HepG2 (cell line): ENCODE measurements around the gene DLX4. TPM values are rescaled to one million over a fixed set of nuclear protein-coding genes. Genes with fewer than 3 reads are reported as not detected.

Experiments
- ATAC-seq: fragments of 200-7000 bp; cut with Tn5 transposase; 3 replicates; pipeline ENCODE4 v1.9.1; 2020; ENCODE audit warnings: mild to moderate bottlenecking, moderate library complexity
- BruUV-seq: library from RNA; stranded (reverse); fragments of 400-500 nt; replicated peaks from 2 replicates; lab custom pipeline; 2021; lab: Mats Ljungman, UMichigan
- CTCF ChIA-PET: fragments of 300-600 bp; formaldehyde crosslinking; extraction: SDS; loops from one replicate; lab custom pipeline; 2021; ENCODE audit warnings: low total read pairs, inconsistent platforms, low intra/inter-chr PET ratio; lab: Yijun Ruan, JAX
- POLR2A ChIA-PET: fragments of 350-600 bp; sonication (Branson Sonifier 250); formaldehyde crosslinking; loops from one replicate; lab custom pipeline; 2020; ENCODE audit warnings: antibody characterized with exemption, inconsistent platforms; lab: Yijun Ruan, JAX
- DNase-seq: peaks from one replicate; pipeline ENCODE4 v3.0.0-alpha.2; 2015; ENCODE audit warnings: low spot score
- FAIRE-seq: peaks from 3 replicates; lab custom pipeline; 2011; peaks lifted over from hg19 to GRCh38; lab: Jason Lieb, UNC
- H2AFZ ChIP-seq: one replicate; pipeline ENCODE4 v1.6.1; 2011; ENCODE audit warnings: low read length, inconsistent platforms
- H3K27ac ChIP-seq: fragments of 300-600 bp; 3 replicates; pipeline ENCODE4 v1.8.0; 2011; ENCODE audit warnings: mixed run types, mild to moderate bottlenecking, mixed read lengths, low read length, inconsistent platforms; ENCODE audit not compliant: insufficient read depth; ENCODE audit errors: extremely low read length
- H3K27me3 ChIP-seq, 2 experiments: fragments of 200-600 bp in 1 of 2; 2 replicates in 1 of 2; 3 replicates in 1 of 2; pipeline versions ENCODE4 v1.6.0 to v1.8.0; 2011; ENCODE audit warnings: low read length in 2 of 2, mild to moderate bottlenecking in 2 of 2, moderate library complexity in 2 of 2, inconsistent platforms in 1 of 2; ENCODE audit not compliant: insufficient read depth in 2 of 2, control insufficient read depth in 1 of 2
- H3K36me3 ChIP-seq, 2 experiments: fragments of 200-600 bp in 1 of 2; replicated peaks in 1 of 2; 2 replicates in 1 of 2; 3 replicates in 1 of 2; pipeline versions ENCODE4 v1.5.1 to v1.8.0; 2011; ENCODE audit warnings: low read length in 2 of 2, inconsistent platforms in 1 of 2; ENCODE audit not compliant: insufficient read depth in 2 of 2, control insufficient read depth in 1 of 2
- H3K4me1 ChIP-seq: 2 replicates; pipeline ENCODE4 v1.5.1; 2012; ENCODE audit warnings: low read length, inconsistent platforms; ENCODE audit not compliant: insufficient read depth
- H3K4me2 ChIP-seq: 2 replicates; pipeline ENCODE4 v1.6.0; 2011; ENCODE audit warnings: low read depth, low read length, inconsistent platforms
- H3K4me3 ChIP-seq, 3 experiments: fragments of 200-600 bp in 1 of 3; sonication (generic), shearing (Covaris generic) in 1 of 3; replicated peaks in 1 of 3; 2 replicates each; pipeline ENCODE4 v1.5.1; 2011 to 2016; ENCODE audit warnings: low read length in 3 of 3, inconsistent platforms in 2 of 3, low read depth in 2 of 3, mild to moderate bottlenecking in 2 of 3, control low read depth in 1 of 3, mixed read lengths in 1 of 3; ENCODE audit not compliant: insufficient read depth in 1 of 3
- H3K79me2 ChIP-seq: one replicate; pipeline ENCODE4 v1.6.1; 2011; ENCODE audit warnings: low read length, inconsistent platforms; ENCODE audit not compliant: insufficient read depth
- H3K9ac ChIP-seq: 2 replicates; pipeline ENCODE4 v1.6.0; 2011; ENCODE audit warnings: mild to moderate bottlenecking, low read depth, low read length, inconsistent platforms; ENCODE audit not compliant: insufficient read depth
- H3K9me3 ChIP-seq: 2 replicates; pipeline ENCODE4 v1.5.1; 2012; ENCODE audit warnings: mild to moderate bottlenecking, low read length
- H4K20me1 ChIP-seq: 2 replicates; pipeline ENCODE4 v1.6.0; 2011; ENCODE audit warnings: inconsistent platforms, mild to moderate bottlenecking, low read length, moderate library complexity; ENCODE audit not compliant: insufficient read depth
- HNRNPLL ChIP-seq: fragments of 200-400 bp; formaldehyde crosslinking; IDR thresholded peaks from 2 replicates; pipeline ENCODE4 v1.6.1; 2017; ENCODE audit warnings: mild to moderate bottlenecking, low read depth, low read length; ENCODE audit not compliant: poor library complexity, severe bottlenecking
- ZBTB38 ChIP-seq: sonication (generic); formaldehyde crosslinking; IDR thresholded peaks from 2 replicates; pipeline ENCODE4 v1.5.1; 2020; ENCODE audit warnings: mild to moderate bottlenecking, missing genetic modification reagents
- ZNF253 ChIP-seq: sonication (generic); formaldehyde crosslinking; IDR thresholded peaks from 2 replicates; pipeline ENCODE4 v1.8.0; 2022; ENCODE audit warnings: mild to moderate bottlenecking, missing genetic modification reagents, borderline replicate concordance
- WGBS: methylation state at CpG from one replicate; pipeline ENCODE4 v1.1.6; 2017; ENCODE audit warnings: low lambda C conversion rate; 5-methylcytosine and 5-hydroxymethylcytosine counted together
- in situ Hi-C: cut with HindIII; loops from 2 replicates; pipeline ENCODE4 v1.10.0; 2017; ENCODE audit warnings: low pct_unique_long_range_greater_than_20kb; ENCODE audit not compliant: extremely low pct_ligation_motif_present
- intact Hi-C: fragments of 100-400 bp; cut with micrococcal nuclease; formaldehyde crosslinking; loops from one replicate; pipeline ENCODE4 v1.10.0; 2022; ENCODE audit not compliant: unreplicated experiment
- polyA plus RNA-seq, 8 experiments: library from polyadenylated mRNA; depleted of rRNA in 3 of 8; stranded (reverse) in 7 of 8; unstranded in 1 of 8; fragments of >200 nt; fragmentation: Illumina TruSeq in 4 of 8; extraction: Trizol in 4 of 8; gene quantifications; 2 replicates each; pipeline versions ENCODE4 v1.2.1 to v1.2.3, GENCODE V29; 2011 to 2016; ENCODE audit warnings: low read depth in 4 of 8, missing spikeins in 1 of 8, mixed read lengths in 1 of 8; ENCODE audit not compliant: insufficient read depth in 1 of 8
- total RNA-seq, 5 experiments: library from RNA; depleted of rRNA; stranded (reverse); fragments of >200 nt; fragmentation: Illumina TruSeq; extraction: Trizol; gene quantifications; 2 replicates each; pipeline ENCODE4 v1.2.3, GENCODE V29; 2016; ENCODE audit warnings: low read depth in 1 of 5
- TF ChIP-seq, protein P1 (sequence below): sonication (generic); formaldehyde crosslinking; IDR thresholded peaks from 2 replicates; pipeline ENCODE4 v1.4.0; 2020; ENCODE audit warnings: mild to moderate bottlenecking, missing genetic modification reagents
- TF ChIP-seq, protein P2 (sequence below): sonication (generic); formaldehyde crosslinking; IDR thresholded peaks from 2 replicates; pipeline ENCODE4 v1.9.0; 2022; ENCODE audit warnings: missing genetic modification reagents, mild to moderate bottlenecking, borderline replicate concordance
- TF ChIP-seq, protein P3 (sequence below): sonication (generic); formaldehyde crosslinking; IDR thresholded peaks from 2 replicates; pipeline ENCODE4 v1.5.1; 2020; ENCODE audit warnings: mild to moderate bottlenecking, missing genetic modification reagents, moderate library complexity
- TF ChIP-seq, protein P4 (sequence below): sonication (generic); formaldehyde crosslinking; IDR thresholded peaks from 2 replicates; pipeline ENCODE4 v1.5.0; 2020; ENCODE audit warnings: mild to moderate bottlenecking, missing genetic modification reagents, moderate library complexity

Gene DLX4
- total and polyA plus RNA-seq, 2 of the 13 experiments (the other 11 are each of a cell fraction or from before 2014, with no cell fraction given), result 0.55 to 2.3 TPM

DNA sequence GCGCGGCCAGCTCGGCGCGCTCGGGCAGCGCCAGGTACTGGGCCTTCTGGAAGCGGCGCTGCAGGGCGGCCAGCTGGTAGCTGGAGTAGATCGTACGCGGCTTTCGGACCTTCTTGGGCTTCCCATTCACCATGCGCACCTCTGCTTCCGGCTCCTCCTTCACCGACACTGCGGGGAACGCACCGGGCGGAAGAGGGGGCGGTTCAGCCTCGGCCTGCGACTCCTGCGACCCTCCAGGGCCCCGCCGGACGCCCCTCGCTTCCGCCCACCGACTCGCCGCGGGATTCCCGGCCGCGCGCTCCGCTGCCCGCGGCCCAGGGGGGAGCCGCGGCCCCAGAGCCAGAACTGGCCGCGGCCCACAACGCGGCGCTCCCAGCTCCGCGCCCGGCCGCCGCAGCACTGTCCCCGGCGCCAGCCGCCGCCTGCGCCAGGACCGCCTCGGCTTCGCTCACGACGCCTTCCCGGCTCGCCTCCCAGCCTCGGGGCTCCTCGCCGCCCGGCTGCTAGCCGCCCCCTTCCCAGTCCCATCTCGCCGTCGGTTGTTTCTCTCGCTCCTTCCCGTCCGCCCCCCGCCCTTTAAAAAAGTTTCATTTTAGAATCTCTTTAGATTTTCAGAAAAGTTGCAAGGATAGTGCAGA, 24.6 kb downstream of the DLX4 start (continued):
- TF ChIP-seq, protein P1, sequence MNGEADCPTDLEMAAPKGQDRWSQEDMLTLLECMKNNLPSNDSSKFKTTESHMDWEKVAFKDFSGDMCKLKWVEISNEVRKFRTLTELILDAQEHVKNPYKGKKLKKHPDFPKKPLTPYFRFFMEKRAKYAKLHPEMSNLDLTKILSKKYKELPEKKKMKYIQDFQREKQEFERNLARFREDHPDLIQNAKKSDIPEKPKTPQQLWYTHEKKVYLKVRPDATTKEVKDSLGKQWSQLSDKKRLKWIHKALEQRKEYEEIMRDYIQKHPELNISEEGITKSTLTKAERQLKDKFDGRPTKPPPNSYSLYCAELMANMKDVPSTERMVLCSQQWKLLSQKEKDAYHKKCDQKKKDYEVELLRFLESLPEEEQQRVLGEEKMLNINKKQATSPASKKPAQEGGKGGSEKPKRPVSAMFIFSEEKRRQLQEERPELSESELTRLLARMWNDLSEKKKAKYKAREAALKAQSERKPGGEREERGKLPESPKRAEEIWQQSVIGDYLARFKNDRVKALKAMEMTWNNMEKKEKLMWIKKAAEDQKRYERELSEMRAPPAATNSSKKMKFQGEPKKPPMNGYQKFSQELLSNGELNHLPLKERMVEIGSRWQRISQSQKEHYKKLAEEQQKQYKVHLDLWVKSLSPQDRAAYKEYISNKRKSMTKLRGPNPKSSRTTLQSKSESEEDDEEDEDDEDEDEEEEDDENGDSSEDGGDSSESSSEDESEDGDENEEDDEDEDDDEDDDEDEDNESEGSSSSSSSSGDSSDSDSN, result peak; percentile 70
- TF ChIP-seq, protein P2, sequence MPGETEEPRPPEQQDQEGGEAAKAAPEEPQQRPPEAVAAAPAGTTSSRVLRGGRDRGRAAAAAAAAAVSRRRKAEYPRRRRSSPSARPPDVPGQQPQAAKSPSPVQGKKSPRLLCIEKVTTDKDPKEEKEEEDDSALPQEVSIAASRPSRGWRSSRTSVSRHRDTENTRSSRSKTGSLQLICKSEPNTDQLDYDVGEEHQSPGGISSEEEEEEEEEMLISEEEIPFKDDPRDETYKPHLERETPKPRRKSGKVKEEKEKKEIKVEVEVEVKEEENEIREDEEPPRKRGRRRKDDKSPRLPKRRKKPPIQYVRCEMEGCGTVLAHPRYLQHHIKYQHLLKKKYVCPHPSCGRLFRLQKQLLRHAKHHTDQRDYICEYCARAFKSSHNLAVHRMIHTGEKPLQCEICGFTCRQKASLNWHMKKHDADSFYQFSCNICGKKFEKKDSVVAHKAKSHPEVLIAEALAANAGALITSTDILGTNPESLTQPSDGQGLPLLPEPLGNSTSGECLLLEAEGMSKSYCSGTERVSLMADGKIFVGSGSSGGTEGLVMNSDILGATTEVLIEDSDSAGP, result peak; percentile 51; the same call in 1 of the 2 replicates

DNA sequence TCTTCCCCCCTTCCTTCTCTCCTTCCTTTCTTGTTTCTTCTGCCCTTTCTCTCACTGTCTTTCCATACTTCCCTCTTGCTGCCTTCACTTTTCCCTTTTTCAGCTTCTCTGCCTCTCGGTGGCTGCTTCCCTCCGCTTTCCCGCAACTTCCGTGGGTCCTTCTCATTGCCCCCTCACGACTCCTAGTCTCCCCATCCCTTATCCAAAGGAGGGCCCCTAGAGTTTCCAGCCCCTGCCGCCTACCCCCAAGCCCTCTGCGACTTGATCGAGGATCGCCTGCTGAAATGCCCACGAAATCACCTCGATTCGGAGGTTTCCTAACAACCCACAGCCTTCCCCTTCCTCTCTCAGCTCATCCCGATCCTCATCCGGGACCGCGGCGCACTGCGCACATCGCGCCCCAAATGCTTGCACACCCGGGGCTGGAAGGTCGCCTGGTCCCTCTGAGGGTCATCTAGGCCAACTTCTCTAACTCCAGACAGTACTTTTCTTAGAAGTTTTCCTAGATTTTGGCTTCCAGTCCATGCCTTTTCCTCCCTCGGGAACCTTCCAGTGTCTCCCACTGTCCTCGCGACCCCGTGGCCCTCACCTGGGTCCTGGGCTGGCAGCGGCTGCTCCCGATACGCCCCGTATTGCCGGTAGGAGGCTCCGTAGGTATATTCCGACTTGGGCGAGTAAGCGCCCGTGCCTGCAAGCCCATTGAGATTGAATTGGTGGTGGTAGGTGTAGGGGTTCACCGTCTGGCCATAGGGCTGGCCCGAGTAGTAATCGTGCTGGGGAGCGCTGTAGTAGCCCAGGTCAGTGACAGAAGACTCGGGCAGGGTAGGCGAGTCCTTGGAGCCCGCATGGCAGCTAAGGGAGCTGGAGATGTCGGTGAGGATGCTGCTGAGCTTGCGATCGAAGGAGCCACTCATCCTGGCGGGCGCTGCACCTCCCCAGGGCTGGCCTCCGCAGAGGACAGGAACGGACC, 25.4 kb downstream of the DLX4 start:
- FAIRE-seq (no peak), ATAC-seq (peak; percentile 7; the same call in 2 of the 3 replicates), DNase-seq (no peak)
- no TSS peak for BruUV-seq
- H3K79me2 ChIP-seq, result no peaks in the 10 kb centered on the region
- ChIA-PET CTCF (interaction anchor here (0.8 to 7.9 kb wide), 3 partner anchors 95 to 133 kb away, joined by 4 to 284 read pairs (median 49); no protein-coding TSS in a partner anchor), POLR2A (interaction anchor here (0.5 kb wide), 1 partner anchor 132 kb away, joined by 3 read pairs; no protein-coding TSS in a partner anchor)
- WGBS, result 34% methylated on average over 50 of the region's 50 CpGs
- in situ Hi-C loops, result loop anchor here (5.0 kb wide), 5 partner anchors 42 to 427 kb away; partner anchors contain the start of gene SLC35B1
- no peak overlapping the region for H2AFZ ChIP-seq
- no peak overlapping the region for H3K27ac ChIP-seq
- peaks cover 29 to 80% of the 10 kb centered on the region in 2 experiments for H3K27me3 ChIP-seq
- H3K36me3 ChIP-seq, result no peaks in the 10 kb centered on the region
- peak overlapping the region; percentile 72; the same call in 1 of the 2 replicates for H3K4me2 ChIP-seq
- H4K20me1 ChIP-seq, result no peaks in the 10 kb centered on the region
- peaks cover 49% of the 10 kb centered on the region for H3K4me1 ChIP-seq
- intact Hi-C loops, result loop anchor here (5.0 kb wide), 3 partner anchors 42 to 427 kb away; partner anchors contain the start of gene SLC35B1
- H3K9me3 ChIP-seq, result no peaks in the 10 kb centered on the region
- peak overlapping the region in 1 of 3 experiments; percentile 73; a peak in 1 of 6 replicates for H3K4me3 ChIP-seq
- no peak overlapping the region for H3K9ac ChIP-seq
- peak; percentile 25 for TF ChIP-seq HNRNPLL
- 0 out of 2 replicates have a peak, but pooled peaks have one; percentile 29 for TF ChIP-seq ZNF253 (CRISPR knock-in tag)
- TF ChIP-seq, protein P3, sequence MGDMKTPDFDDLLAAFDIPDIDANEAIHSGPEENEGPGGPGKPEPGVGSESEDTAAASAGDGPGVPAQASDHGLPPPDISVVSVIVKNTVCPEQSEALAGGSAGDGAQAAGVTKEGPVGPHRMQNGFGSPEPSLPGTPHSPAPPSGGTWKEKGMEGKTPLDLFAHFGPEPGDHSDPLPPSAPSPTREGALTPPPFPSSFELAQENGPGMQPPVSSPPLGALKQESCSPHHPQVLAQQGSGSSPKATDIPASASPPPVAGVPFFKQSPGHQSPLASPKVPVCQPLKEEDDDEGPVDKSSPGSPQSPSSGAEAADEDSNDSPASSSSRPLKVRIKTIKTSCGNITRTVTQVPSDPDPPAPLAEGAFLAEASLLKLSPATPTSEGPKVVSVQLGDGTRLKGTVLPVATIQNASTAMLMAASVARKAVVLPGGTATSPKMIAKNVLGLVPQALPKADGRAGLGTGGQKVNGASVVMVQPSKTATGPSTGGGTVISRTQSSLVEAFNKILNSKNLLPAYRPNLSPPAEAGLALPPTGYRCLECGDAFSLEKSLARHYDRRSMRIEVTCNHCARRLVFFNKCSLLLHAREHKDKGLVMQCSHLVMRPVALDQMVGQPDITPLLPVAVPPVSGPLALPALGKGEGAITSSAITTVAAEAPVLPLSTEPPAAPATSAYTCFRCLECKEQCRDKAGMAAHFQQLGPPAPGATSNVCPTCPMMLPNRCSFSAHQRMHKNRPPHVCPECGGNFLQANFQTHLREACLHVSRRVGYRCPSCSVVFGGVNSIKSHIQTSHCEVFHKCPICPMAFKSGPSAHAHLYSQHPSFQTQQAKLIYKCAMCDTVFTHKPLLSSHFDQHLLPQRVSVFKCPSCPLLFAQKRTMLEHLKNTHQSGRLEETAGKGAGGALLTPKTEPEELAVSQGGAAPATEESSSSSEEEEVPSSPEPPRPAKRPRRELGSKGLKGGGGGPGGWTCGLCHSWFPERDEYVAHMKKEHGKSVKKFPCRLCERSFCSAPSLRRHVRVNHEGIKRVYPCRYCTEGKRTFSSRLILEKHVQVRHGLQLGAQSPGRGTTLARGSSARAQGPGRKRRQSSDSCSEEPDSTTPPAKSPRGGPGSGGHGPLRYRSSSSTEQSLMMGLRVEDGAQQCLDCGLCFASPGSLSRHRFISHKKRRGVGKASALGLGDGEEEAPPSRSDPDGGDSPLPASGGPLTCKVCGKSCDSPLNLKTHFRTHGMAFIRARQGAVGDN (CRISPR knock-in tag), result 0 out of 2 replicates have a peak, but pooled peaks have one; percentile 43
- 0 out of 2 replicates have a peak, but pooled peaks have one; percentile 20 for TF ChIP-seq ZBTB38 (CRISPR knock-in tag)
- TF ChIP-seq, protein P4, sequence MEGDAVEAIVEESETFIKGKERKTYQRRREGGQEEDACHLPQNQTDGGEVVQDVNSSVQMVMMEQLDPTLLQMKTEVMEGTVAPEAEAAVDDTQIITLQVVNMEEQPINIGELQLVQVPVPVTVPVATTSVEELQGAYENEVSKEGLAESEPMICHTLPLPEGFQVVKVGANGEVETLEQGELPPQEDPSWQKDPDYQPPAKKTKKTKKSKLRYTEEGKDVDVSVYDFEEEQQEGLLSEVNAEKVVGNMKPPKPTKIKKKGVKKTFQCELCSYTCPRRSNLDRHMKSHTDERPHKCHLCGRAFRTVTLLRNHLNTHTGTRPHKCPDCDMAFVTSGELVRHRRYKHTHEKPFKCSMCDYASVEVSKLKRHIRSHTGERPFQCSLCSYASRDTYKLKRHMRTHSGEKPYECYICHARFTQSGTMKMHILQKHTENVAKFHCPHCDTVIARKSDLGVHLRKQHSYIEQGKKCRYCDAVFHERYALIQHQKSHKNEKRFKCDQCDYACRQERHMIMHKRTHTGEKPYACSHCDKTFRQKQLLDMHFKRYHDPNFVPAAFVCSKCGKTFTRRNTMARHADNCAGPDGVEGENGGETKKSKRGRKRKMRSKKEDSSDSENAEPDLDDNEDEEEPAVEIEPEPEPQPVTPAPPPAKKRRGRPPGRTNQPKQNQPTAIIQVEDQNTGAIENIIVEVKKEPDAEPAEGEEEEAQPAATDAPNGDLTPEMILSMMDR, result peak; percentile 28; the same call in 1 of the 2 replicates
